GM18520 (cell line): ENCODE measurements around the gene ZBTB48.

Experiments used
- ATAC-seq: cut with Tn5 transposase; IDR thresholded peaks from one replicate; pipeline ENCODE4 v1.9.1; 2021; ENCODE audit not compliant: unreplicated experiment

ZBTB48 gene

GRCh38 chr1:6572653-6573383 lies 7.0 kb upstream of the ZBTB48 start:
- ATAC-seq: no peak

- ATAC-seq: no peak
These were observed 5.7 kb upstream of the ZBTB48 start for GRCh38 chr1:6574025-6574620.

- ATAC-seq: no peak
These were observed 5.0 kb upstream of the ZBTB48 start for GRCh38 chr1:6574818-6575217.

- ATAC-seq: no peak
These were observed 1.8 kb upstream of the ZBTB48 start for GRCh38 chr1:6577831-6578525.

GRCh38 chr1:6578624-6579373 lies 995 bp upstream of the ZBTB48 start:
- no peak for ATAC-seq

- ATAC-seq: no peak
These were observed 362 bp downstream of the ZBTB48 start for GRCh38 chr1:6580119-6580592.

GRCh38 chr1:6580593-6581409 lies 1.0 kb downstream of the ZBTB48 start:
- ATAC-seq: no peak

- ATAC-seq: no peak
These were observed 1.9 kb downstream of the ZBTB48 start for GRCh38 chr1:6581561-6582305.

- no peak for ATAC-seq
These were observed 2.6 kb downstream of the ZBTB48 start for GRCh38 chr1:6582370-6582769.

- ATAC-seq: no peak
These were observed 4.6 kb downstream of the ZBTB48 start for GRCh38 chr1:6584126-6585080.

GRCh38 chr1:6585081-6585722 lies 5.4 kb downstream of the ZBTB48 start:
- ATAC-seq: no peak

- ATAC-seq: no peak
These were observed 6.0 kb downstream of the ZBTB48 start for GRCh38 chr1:6585841-6586240.

- no peak for ATAC-seq
These were observed 6.6 kb downstream of the ZBTB48 start for GRCh38 chr1:6586404-6586816.

GRCh38 chr1:6587261-6588005 lies 7.6 kb downstream of the ZBTB48 start:
- ATAC-seq: no peak

- ATAC-seq: no peak
These were observed 8.5 kb downstream of the ZBTB48 start for GRCh38 chr1:6588128-6588892.

GRCh38 chr1:6588893-6589520 lies 9.2 kb downstream of the ZBTB48 start:
- no peak for ATAC-seq
